PFSK-1 (cell line): ENCODE data around the gene HPS1.

Experiments
- FOXP2 ChIP-seq: optimal IDR thresholded peaks from 2 replicates; pipeline ENCODE3; 2011; ENCODE audit warnings: borderline replicate concordance, control low read depth, inconsistent platforms; ENCODE audit not compliant: insufficient read depth; ENCODE audit errors: extremely low read length, extremely low read depth
- POLR2AphosphoS5 ChIP-seq: IDR thresholded peaks from 2 replicates; pipeline ENCODE4 v1.6.1; 2012; ENCODE audit warnings: low read depth, mild to moderate bottlenecking, control low read depth, low read length, moderate library complexity
- SIN3A ChIP-seq: IDR thresholded peaks from 2 replicates; pipeline ENCODE4 v1.6.1; 2012; ENCODE audit warnings: mild to moderate bottlenecking, low read length, moderate library complexity, borderline replicate concordance; ENCODE audit not compliant: insufficient read depth
- TAF1 ChIP-seq: IDR thresholded peaks from 2 replicates; pipeline ENCODE4 v1.6.1; 2012; ENCODE audit warnings: low read length, control low read depth, borderline replicate concordance; ENCODE audit not compliant: insufficient read depth
- TF ChIP-seq, protein P1 (sequence below), 2 experiments: IDR thresholded peaks; 2 replicates each; pipeline versions ENCODE4 v1.6.1 to v1.8.0; 2011 to 2012; ENCODE audit warnings: low read depth in 2 of 2, low read length in 2 of 2, control low read depth in 1 of 2, inconsistent platforms in 1 of 2, mild to moderate bottlenecking in 1 of 2, moderate library complexity in 1 of 2; ENCODE audit not compliant: insufficient read depth in 1 of 2

HPS1 gene

GRCh38 chr10:98481404-98481945, 34.7 kb upstream of the HPS1 start:
- TF ChIP-seq TAF1: no peak
- TF ChIP-seq, protein P1, sequence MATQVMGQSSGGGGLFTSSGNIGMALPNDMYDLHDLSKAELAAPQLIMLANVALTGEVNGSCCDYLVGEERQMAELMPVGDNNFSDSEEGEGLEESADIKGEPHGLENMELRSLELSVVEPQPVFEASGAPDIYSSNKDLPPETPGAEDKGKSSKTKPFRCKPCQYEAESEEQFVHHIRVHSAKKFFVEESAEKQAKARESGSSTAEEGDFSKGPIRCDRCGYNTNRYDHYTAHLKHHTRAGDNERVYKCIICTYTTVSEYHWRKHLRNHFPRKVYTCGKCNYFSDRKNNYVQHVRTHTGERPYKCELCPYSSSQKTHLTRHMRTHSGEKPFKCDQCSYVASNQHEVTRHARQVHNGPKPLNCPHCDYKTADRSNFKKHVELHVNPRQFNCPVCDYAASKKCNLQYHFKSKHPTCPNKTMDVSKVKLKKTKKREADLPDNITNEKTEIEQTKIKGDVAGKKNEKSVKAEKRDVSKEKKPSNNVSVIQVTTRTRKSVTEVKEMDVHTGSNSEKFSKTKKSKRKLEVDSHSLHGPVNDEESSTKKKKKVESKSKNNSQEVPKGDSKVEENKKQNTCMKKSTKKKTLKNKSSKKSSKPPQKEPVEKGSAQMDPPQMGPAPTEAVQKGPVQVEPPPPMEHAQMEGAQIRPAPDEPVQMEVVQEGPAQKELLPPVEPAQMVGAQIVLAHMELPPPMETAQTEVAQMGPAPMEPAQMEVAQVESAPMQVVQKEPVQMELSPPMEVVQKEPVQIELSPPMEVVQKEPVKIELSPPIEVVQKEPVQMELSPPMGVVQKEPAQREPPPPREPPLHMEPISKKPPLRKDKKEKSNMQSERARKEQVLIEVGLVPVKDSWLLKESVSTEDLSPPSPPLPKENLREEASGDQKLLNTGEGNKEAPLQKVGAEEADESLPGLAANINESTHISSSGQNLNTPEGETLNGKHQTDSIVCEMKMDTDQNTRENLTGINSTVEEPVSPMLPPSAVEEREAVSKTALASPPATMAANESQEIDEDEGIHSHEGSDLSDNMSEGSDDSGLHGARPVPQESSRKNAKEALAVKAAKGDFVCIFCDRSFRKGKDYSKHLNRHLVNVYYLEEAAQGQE (IDR thresholded peaks at IDR 0.05; ENCODE audit: insufficient read depth in 1 of 2, low read depth in 2 of 2, low read length in 2 of 2): no peak
- no peak for TF ChIP-seq SIN3A
- no peak for TF ChIP-seq FOXP2
- TF ChIP-seq POLR2AphosphoS5: no peak

- TF ChIP-seq SIN3A (no peak), TAF1 (no peak), FOXP2 (no peak), POLR2AphosphoS5 (no peak)
- TF ChIP-seq, protein P1 (IDR thresholded peaks at IDR 0.05; ENCODE audit: insufficient read depth in 1 of 2, low read depth in 2 of 2, low read length in 2 of 2): no peak
These were observed 31.9 kb upstream of the HPS1 start for GRCh38 chr10:98478430-98479222.

GRCh38 chr10:98477861-98478260, 31.1 kb upstream of the HPS1 start:
- TF ChIP-seq FOXP2 (no peak), TAF1 (no peak), POLR2AphosphoS5 (no peak), SIN3A (no peak)
- TF ChIP-seq, protein P1 (IDR thresholded peaks at IDR 0.05; ENCODE audit: insufficient read depth in 1 of 2, low read depth in 2 of 2, low read length in 2 of 2): no peak

GRCh38 chr10:98474628-98475027, 27.9 kb upstream of the HPS1 start:
- TF ChIP-seq FOXP2: no peak
- TF ChIP-seq SIN3A: no peak
- no peak for TF ChIP-seq POLR2AphosphoS5
- no peak for TF ChIP-seq TAF1
- TF ChIP-seq, protein P1 (IDR thresholded peaks at IDR 0.05; ENCODE audit: insufficient read depth in 1 of 2, low read depth in 2 of 2, low read length in 2 of 2): no peak
